Activated CD8-positive, alpha-beta memory T cell treated with anti-CD3 and anti-CD28 coated beads, Interleukin-2, amount 50 U/mL, for 1 hour (primary cell): ENCODE data around the gene ZNF839.

Source experiments
- DNase-seq: peaks from one replicate; pipeline ENCODE4 v3.0.0-alpha.2; 2020; ENCODE audit errors: extremely low read depth

Gene ZNF839

GRCh38 chr14:102378830-102379229 is 59.3 kb downstream of the ZNF839 start:
- DNase-seq: no peak

- no peak for DNase-seq
These were observed 67.5 kb downstream of the ZNF839 start for GRCh38 chr14:102387086-102387485.

- no peak for DNase-seq
These were observed 69.7 kb downstream of the ZNF839 start for GRCh38 chr14:102389246-102389645.

- no peak for DNase-seq
These were observed 70.7 kb downstream of the ZNF839 start for GRCh38 chr14:102390064-102390855.
